ENCODE data around the gene RGS4. TPM values are rescaled to one million over a fixed set of nuclear protein-coding genes. Genes with fewer than 3 reads are reported as not detected.

RGS4 gene
- total and polyA plus RNA-seq, 10 donors, result 0.38 to 3.8 (median 1.6) TPM

DNA sequence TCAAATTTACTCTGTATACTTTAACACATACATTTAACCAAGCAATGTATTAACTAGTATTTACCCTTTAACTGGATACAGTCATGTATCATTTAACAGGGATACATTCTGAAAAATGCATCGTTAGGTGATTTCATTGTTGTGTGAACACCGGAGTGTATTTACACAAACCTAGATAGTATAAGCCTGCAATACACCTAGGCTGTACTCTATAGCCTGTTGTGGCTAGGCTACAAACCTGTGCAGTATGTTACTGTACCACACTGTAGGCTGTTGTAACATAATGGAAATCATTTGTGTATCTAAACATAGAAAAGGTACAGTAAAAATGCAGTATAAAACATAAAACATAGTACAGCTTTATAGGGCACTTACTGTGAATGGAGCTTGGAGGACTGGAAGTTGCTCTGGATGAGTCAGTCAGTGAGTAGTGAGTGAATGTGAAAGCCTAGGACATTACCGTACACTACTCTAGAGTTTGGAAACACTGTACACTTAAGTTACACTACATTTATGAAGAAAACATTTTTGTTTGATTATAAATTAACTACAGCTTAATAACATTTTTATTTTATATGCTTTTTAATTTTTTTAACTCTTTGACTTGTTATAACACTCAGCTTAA is 21.3 kb downstream of the RGS4 start:
- WGBS, 5 donors, result 83 to 94% (median 89%) methylated on average over 3 of the region's 3 CpGs
- no peak overlapping the region for H3K4me3 ChIP-seq
- no peaks in the 10 kb centered on the region for H3K36me3 ChIP-seq
- intact Hi-C loops (cut with DNase I; ENCODE audit: low total_unique reads), result no loop called here
- H3K27ac ChIP-seq, result no peak overlapping the region
- DNase-seq, result no peak
- H3K9me3 ChIP-seq, result no peaks in the 10 kb centered on the region
- H3K4me1 ChIP-seq, result no peaks in the 10 kb centered on the region
- peaks cover 0 to 9% (median 0%) of the 10 kb centered on the region in 7 donors for H3K27me3 ChIP-seq (replicated peaks in 1 of 7)
- TF ChIP-seq POLR2A (IDR thresholded peaks at IDR 0.05), result no peak
- TF ChIP-seq POLR2AphosphoS5 (IDR thresholded peaks at IDR 0.05), result no peak
- TF ChIP-seq, protein P1, sequence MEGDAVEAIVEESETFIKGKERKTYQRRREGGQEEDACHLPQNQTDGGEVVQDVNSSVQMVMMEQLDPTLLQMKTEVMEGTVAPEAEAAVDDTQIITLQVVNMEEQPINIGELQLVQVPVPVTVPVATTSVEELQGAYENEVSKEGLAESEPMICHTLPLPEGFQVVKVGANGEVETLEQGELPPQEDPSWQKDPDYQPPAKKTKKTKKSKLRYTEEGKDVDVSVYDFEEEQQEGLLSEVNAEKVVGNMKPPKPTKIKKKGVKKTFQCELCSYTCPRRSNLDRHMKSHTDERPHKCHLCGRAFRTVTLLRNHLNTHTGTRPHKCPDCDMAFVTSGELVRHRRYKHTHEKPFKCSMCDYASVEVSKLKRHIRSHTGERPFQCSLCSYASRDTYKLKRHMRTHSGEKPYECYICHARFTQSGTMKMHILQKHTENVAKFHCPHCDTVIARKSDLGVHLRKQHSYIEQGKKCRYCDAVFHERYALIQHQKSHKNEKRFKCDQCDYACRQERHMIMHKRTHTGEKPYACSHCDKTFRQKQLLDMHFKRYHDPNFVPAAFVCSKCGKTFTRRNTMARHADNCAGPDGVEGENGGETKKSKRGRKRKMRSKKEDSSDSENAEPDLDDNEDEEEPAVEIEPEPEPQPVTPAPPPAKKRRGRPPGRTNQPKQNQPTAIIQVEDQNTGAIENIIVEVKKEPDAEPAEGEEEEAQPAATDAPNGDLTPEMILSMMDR (IDR thresholded peaks at IDR 0.05 in 8 of 11, conservative IDR thresholded peaks at IDR 0.05 in 3 of 11), result no peak

GRCh38 chr1:163093169-163093568 is 24.0 kb downstream of the RGS4 start:
- no peak overlapping the region for H3K27ac ChIP-seq
- intact Hi-C loops (cut with DNase I; ENCODE audit: low total_unique reads), result no loop called here
- TF ChIP-seq, protein P1 (IDR thresholded peaks at IDR 0.05 in 8 of 11, conservative IDR thresholded peaks at IDR 0.05 in 3 of 11), result no peak
- TF ChIP-seq POLR2AphosphoS5 (IDR thresholded peaks at IDR 0.05), result no peak
- no peak for TF ChIP-seq POLR2A (IDR thresholded peaks at IDR 0.05)
- peaks cover 0 to 9% (median 0%) of the 10 kb centered on the region in 7 donors for H3K27me3 ChIP-seq (replicated peaks in 1 of 7)
- H3K36me3 ChIP-seq, result no peaks in the 10 kb centered on the region
- H3K4me1 ChIP-seq, result no peaks in the 10 kb centered on the region
- DNase-seq, result no peak
- 56 to 67% (median 64%) methylated on average over 4 of the region's 4 CpGs for WGBS, 5 donors
- no peak overlapping the region for H3K4me3 ChIP-seq
- H3K9me3 ChIP-seq, result no peaks in the 10 kb centered on the region

DNA sequence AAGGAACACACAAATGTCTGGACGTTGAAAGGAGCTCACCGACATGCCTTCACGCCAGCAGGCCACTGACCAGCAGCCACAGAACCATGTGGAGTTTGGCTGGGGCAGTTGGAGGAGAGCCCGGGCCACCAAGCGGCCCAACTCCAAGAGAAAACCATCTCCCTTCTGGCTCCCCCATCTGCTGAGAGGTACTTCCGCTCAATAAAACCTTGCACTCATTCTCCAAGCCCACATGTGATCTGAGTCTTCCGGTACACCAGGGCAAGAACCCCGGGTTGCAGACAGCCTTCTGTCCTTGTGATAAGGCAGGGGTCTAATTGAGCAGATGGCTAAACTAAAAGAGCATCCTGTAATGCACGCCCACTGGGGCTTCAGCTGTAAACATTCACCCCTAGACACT is 24.4 kb downstream of the RGS4 start:
- no peak for DNase-seq
- no peak overlapping the region for H3K4me3 ChIP-seq
- H3K4me1 ChIP-seq, result no peaks in the 10 kb centered on the region
- no peaks in the 10 kb centered on the region for H3K9me3 ChIP-seq
- H3K27me3 ChIP-seq (replicated peaks in 1 of 7), result peaks cover 0 to 9% (median 0%) of the 10 kb centered on the region in 7 donors
- no peak overlapping the region for H3K27ac ChIP-seq
- TF ChIP-seq POLR2A (IDR thresholded peaks at IDR 0.05) (no peak), POLR2AphosphoS5 (IDR thresholded peaks at IDR 0.05) (no peak)
- TF ChIP-seq, protein P1 (IDR thresholded peaks at IDR 0.05 in 8 of 11, conservative IDR thresholded peaks at IDR 0.05 in 3 of 11), result no peak
- intact Hi-C loops (cut with DNase I; ENCODE audit: low total_unique reads), result no loop called here
- 82 to 92% (median 86%) methylated on average over 8 to 9 of the region's 9 CpGs for WGBS, 5 donors
- H3K36me3 ChIP-seq, result no peaks in the 10 kb centered on the region

DNA sequence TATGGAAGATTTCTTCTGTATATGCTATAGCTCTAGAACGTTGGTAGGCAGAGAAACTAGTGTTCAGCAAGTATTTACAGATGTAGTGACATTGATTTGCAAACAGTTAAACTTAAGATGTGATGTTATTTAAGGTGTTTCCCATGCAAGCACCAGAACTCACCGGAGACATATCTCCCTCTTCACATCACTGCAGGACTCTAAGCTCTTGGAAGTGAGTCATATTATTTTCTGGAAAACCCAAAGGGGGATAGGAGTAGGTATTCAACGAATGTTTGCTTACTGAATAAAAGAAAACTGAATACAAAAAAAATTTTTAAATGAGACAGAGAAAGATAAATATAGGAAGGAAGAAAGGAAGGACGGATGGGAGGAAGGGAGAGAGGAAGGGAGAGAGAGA is 25.0 kb downstream of the RGS4 start:
- no peak for DNase-seq
- H3K4me1 ChIP-seq, result no peaks in the 10 kb centered on the region
- no peak overlapping the region for H3K27ac ChIP-seq
- H3K4me3 ChIP-seq, result no peak overlapping the region
- intact Hi-C loops (cut with DNase I; ENCODE audit: low total_unique reads), result no loop called here
- TF ChIP-seq POLR2A (IDR thresholded peaks at IDR 0.05) (no peak), POLR2AphosphoS5 (IDR thresholded peaks at IDR 0.05) (no peak)
- TF ChIP-seq, protein P1 (IDR thresholded peaks at IDR 0.05 in 8 of 11, conservative IDR thresholded peaks at IDR 0.05 in 3 of 11), result no peak
- no peaks in the 10 kb centered on the region for H3K36me3 ChIP-seq
- 58 to 62% (median 59%) methylated on average over 4 of the region's 4 CpGs for WGBS, 5 donors
- peaks cover 0 to 9% (median 0%) of the 10 kb centered on the region in 7 donors for H3K27me3 ChIP-seq (replicated peaks in 1 of 7)
- H3K9me3 ChIP-seq, result no peaks in the 10 kb centered on the region
